NCI-H460 (cell line): ENCODE results near the gene RBM46. TPM values are rescaled to one million over a fixed set of nuclear protein-coding genes. Genes with fewer than 3 reads are reported as not detected.
"Not testable (repeated sequence)": the region's sequence is repeated elsewhere in the genome, so short reads cannot be mapped to it uniquely, and the experiment has no call there.

Experiments
- DNase-seq: peaks from one replicate; pipeline ENCODE4 v3.0.0-alpha.2; 2016; ENCODE audit warnings: low read depth; ENCODE audit errors: extremely low read depth
- small RNA-seq, 2 experiments: library from RNA; depleted of rRNA; stranded (forward); fragments of <200 nt; gene quantifications; one replicate each; pipeline ENCODE3, GENCODE V24; 2014
- total RNA-seq: library from RNA; depleted of rRNA; stranded (reverse); fragments of >200 nt; shearing (Covaris generic); gene quantifications from 2 replicates; pipeline ENCODE4 v1.2.3, GENCODE V29; 2014; rRNA removed

RBM46 gene
- total RNA-seq, 1 experiment from 2014 or later: not detected

GRCh38 chr4:154822775-154823174 is 41.7 kb downstream of the RBM46 start:
- peak; percentile 3 for DNase-seq

- no peak for DNase-seq
Observed at GRCh38 chr4:154836030-154836429, 55.0 kb downstream of the RBM46 start.

- DNase-seq: no peak
Observed at GRCh38 chr4:154836513-154836912, 55.4 kb downstream of the RBM46 start.

GRCh38 chr4:154838155-154838554 is 57.1 kb downstream of the RBM46 start:
- no peak for DNase-seq

- DNase-seq: no peak
Observed at GRCh38 chr4:154838694-154839093, 57.6 kb downstream of the RBM46 start.

- no peak for DNase-seq
Observed at GRCh38 chr4:154854362-154854761, 73.3 kb downstream of the RBM46 start.

- no peak for DNase-seq
Observed at GRCh38 chr4:154858166-154858565, 77.1 kb downstream of the RBM46 start.

- no peak for DNase-seq
Observed at GRCh38 chr4:154868414-154869194, 87.5 kb downstream of the RBM46 start.

GRCh38 chr4:154869301-154869700 is 88.2 kb downstream of the RBM46 start:
- DNase-seq: no peak

- DNase-seq: no peak
Observed at GRCh38 chr4:154872198-154872597, 91.1 kb downstream of the RBM46 start.

- not testable (repeated sequence) for DNase-seq
Observed at GRCh38 chr4:154874049-154874448, 93.0 kb downstream of the RBM46 start.

- no peak for DNase-seq
Observed at GRCh38 chr4:154877110-154877760, 96.2 kb downstream of the RBM46 start.

Small RNA genes within 50 kb of the gene (small RNA-seq; reads per million reads assigned to genes)
- gene RNU2-44P: 0.17 to 1.5 reads per million in 2 experiments
- 0 reads per million in 2 experiments for gene RNU2-66P

Other genes starting within 250 kb of the RBM46 start
- 111 and 116 TPM in 2 replicates for gene PLRG1, start 230.9 kb upstream of the RBM46 start, total RNA-seq
- 0.61 and 1.1 TPM in 2 replicates for gene FGB, start 218.3 kb upstream of the RBM46 start, total RNA-seq
- not detected in 2 replicates for gene FGA, start 190.5 kb upstream of the RBM46 start, total RNA-seq
- gene FGG, start 168.6 kb upstream of the RBM46 start, total RNA-seq: 5.6 and 5.8 TPM in 2 replicates
- gene LRAT, start 37.3 kb upstream of the RBM46 start, total RNA-seq: 0.38 and 0.79 TPM in 2 replicates